ENCODE results near the gene REG3G. TPM values are rescaled to one million over a fixed set of nuclear protein-coding genes. Genes with fewer than 3 reads are reported as not detected.

The REG3G gene
- total and polyA plus RNA-seq, 10 of the 15 experiments (the other 5 are each of a cell fraction or from before 2014, with no cell fraction given) = 0.33 TPM; not detected in 9

- no peak for TF ChIP-seq PRDM15 (CRISPR knock-in tag; IDR thresholded peaks at IDR 0.05)
- no peak for TF ChIP-seq NBN (IDR thresholded peaks at IDR 0.05)
Observed at GRCh38 chr2:79025421-79025820, at the start of gene REG3G (continued).

- no peak overlapping the region for H3K9ac ChIP-seq (ENCODE audit: control insufficient read depth, insufficient read depth, low read length)
- ChIA-PET CTCF (interaction anchor here (1.6 to 8.0 kb wide), 3 partner anchors 7 to 545 kb away, joined by 4 to 101 read pairs (median 51); no protein-coding TSS in a partner anchor), POLR2A (no interaction called here), SMC1A (ENCODE audit: uncharacterized antibody, unreplicated experiment) (interaction anchor here (0.9 to 1.8 kb wide), 4 partner anchors 22 to 305 kb away, joined by 3 to 8 read pairs (median 5); no protein-coding TSS in a partner anchor), RAD21 (ENCODE audit: unreplicated experiment) (interaction anchor here (1.0 kb wide), 1 partner anchor 48 kb away, joined by 3 read pairs; no protein-coding TSS in a partner anchor)
- no peaks in the 10 kb centered on the region for H3K79me2 ChIP-seq (ENCODE audit: control insufficient read depth, insufficient read depth, low read length)
- H3K4me1 ChIP-seq (ENCODE audit: control insufficient read depth, insufficient read depth, low read length) = peaks cover 33% of the 10 kb centered on the region
- H3K4me3 ChIP-seq = no peak overlapping the region
- no peaks in the 10 kb centered on the region; the same call in 2 of the 3 replicates for H3K9me3 ChIP-seq (replicated peaks; ENCODE audit: control insufficient read depth, insufficient read depth, low read length)
- no peaks in the 10 kb centered on the region for H4K20me1 ChIP-seq (ENCODE audit: control insufficient read depth, insufficient read depth)
- peak overlapping the region; percentile 54 for H3K4me2 ChIP-seq (ENCODE audit: control insufficient read depth, insufficient read depth)
- peak; percentile 79 for DNase-seq (ENCODE audit: low read depth, low spot score)
- BruUV-seq (replicated peaks) = no TSS peak
- H3K27ac ChIP-seq (ENCODE audit: control insufficient read depth, insufficient read depth) = peak overlapping the region; percentile 57
- no peaks in the 10 kb centered on the region for H3K36me3 ChIP-seq (ENCODE audit: control insufficient read depth in 2 of 2, insufficient read depth in 2 of 2, low read length in 1 of 2)
- peak; percentile 89 for ATAC-seq
- H2AFZ ChIP-seq (ENCODE audit: control insufficient read depth, low read depth, low read length) = no peak overlapping the region
- no peaks in the 10 kb centered on the region for H3K27me3 ChIP-seq (replicated peaks in 1 of 2; ENCODE audit: control insufficient read depth in 2 of 2, insufficient read depth in 2 of 2, low read length in 1 of 2)
- WGBS (ENCODE audit: insufficient coverage, insufficient replicate concordance, low lambda C conversion rate, missing lambda C conversion rate) = 12% methylated on average over 4 of the region's 4 CpGs
- FAIRE-seq = peak; percentile 93
- in situ Hi-C loops (cut with MboI) = no loop called here
- intact Hi-C loops (cut with micrococcal nuclease; ENCODE audit: unreplicated experiment) = loop anchor here (1.0 to 5.0 kb wide), 5 partner anchors 36 to 690 kb away; no protein-coding TSS in a partner anchor
- TF ChIP-seq TCF3 (IDR thresholded peaks at IDR 0.05; ENCODE audit: borderline replicate concordance, insufficient read depth, low read depth, low read length) (peak; percentile 14; the same call in 1 of the 2 replicates), BHLHE40 (IDR thresholded peaks at IDR 0.05; ENCODE audit: borderline replicate concordance in 1 of 2, low read depth in 2 of 2, low read length in 1 of 2) (peak; percentile 36 to 37; a peak in 1 of 4 replicates), RAD51 (IDR thresholded peaks at IDR 0.05) (no peak), GATAD2B (conservative IDR thresholded peaks at IDR 0.05; ENCODE audit: low read depth) (peak; percentile 83), NFXL1 (IDR thresholded peaks at IDR 0.05; ENCODE audit: borderline replicate concordance) (no peak), EZH2 (IDR thresholded peaks at IDR 0.05; ENCODE audit: borderline replicate concordance, control insufficient read depth, low read depth, low read length) (no peak), ZNF24 (IDR thresholded peaks at IDR 0.05) (no peak), RUNX3 (IDR thresholded peaks at IDR 0.05; ENCODE audit: low read length) (peak; percentile 89)
- TF ChIP-seq, protein P1, sequence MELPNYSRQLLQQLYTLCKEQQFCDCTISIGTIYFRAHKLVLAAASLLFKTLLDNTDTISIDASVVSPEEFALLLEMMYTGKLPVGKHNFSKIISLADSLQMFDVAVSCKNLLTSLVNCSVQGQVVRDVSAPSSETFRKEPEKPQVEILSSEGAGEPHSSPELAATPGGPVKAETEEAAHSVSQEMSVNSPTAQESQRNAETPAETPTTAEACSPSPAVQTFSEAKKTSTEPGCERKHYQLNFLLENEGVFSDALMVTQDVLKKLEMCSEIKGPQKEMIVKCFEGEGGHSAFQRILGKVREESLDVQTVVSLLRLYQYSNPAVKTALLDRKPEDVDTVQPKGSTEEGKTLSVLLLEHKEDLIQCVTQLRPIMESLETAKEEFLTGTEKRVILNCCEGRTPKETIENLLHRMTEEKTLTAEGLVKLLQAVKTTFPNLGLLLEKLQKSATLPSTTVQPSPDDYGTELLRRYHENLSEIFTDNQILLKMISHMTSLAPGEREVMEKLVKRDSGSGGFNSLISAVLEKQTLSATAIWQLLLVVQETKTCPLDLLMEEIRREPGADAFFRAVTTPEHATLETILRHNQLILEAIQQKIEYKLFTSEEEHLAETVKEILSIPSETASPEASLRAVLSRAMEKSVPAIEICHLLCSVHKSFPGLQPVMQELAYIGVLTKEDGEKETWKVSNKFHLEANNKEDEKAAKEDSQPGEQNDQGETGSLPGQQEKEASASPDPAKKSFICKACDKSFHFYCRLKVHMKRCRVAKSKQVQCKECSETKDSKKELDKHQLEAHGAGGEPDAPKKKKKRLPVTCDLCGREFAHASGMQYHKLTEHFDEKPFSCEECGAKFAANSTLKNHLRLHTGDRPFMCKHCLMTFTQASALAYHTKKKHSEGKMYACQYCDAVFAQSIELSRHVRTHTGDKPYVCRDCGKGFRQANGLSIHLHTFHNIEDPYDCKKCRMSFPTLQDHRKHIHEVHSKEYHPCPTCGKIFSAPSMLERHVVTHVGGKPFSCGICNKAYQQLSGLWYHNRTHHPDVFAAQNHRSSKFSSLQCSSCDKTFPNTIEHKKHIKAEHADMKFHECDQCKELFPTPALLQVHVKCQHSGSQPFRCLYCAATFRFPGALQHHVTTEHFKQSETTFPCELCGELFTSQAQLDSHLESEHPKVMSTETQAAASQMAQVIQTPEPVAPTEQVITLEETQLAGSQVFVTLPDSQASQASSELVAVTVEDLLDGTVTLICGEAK (IDR thresholded peaks at IDR 0.05; ENCODE audit: borderline replicate concordance) = no peak
- TF ChIP-seq, protein P2, sequence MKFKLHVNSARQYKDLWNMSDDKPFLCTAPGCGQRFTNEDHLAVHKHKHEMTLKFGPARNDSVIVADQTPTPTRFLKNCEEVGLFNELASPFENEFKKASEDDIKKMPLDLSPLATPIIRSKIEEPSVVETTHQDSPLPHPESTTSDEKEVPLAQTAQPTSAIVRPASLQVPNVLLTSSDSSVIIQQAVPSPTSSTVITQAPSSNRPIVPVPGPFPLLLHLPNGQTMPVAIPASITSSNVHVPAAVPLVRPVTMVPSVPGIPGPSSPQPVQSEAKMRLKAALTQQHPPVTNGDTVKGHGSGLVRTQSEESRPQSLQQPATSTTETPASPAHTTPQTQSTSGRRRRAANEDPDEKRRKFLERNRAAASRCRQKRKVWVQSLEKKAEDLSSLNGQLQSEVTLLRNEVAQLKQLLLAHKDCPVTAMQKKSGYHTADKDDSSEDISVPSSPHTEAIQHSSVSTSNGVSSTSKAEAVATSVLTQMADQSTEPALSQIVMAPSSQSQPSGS (IDR thresholded peaks at IDR 0.05; ENCODE audit: low read length) = peak; percentile 74
Observed at GRCh38 chr2:78977661-78978145, 47.8 kb upstream of the REG3G start.
